ENCODE results near the gene TBL3.

TBL3 gene

DNA sequence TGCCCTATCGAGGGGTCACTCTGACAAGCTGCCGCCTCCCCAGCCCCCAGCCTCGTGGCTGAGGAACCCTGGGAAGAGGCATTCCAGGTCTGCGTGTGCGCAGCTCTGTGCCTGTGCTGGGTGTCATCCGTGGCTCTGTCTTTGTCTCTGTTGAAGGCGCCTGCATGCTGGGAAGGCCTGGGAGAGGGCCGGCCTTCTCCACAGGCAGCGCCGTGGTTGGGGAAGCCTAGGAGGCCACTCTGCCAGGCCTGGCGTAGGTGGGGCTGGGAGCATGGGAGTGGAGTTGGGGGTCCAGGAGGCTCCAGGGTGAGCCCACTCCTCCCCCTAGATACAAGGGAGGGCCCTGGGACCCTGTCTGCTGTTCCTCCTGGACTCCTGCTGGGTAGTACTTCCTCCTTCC lies 58.2 kb downstream of the TBL3 start:
- DNase-seq (ENCODE audit: low read depth): no peak
- H3K4me3 ChIP-seq (replicated peaks; ENCODE audit: low read depth, low read length): no peak overlapping the region
- TF ChIP-seq, protein P1, sequence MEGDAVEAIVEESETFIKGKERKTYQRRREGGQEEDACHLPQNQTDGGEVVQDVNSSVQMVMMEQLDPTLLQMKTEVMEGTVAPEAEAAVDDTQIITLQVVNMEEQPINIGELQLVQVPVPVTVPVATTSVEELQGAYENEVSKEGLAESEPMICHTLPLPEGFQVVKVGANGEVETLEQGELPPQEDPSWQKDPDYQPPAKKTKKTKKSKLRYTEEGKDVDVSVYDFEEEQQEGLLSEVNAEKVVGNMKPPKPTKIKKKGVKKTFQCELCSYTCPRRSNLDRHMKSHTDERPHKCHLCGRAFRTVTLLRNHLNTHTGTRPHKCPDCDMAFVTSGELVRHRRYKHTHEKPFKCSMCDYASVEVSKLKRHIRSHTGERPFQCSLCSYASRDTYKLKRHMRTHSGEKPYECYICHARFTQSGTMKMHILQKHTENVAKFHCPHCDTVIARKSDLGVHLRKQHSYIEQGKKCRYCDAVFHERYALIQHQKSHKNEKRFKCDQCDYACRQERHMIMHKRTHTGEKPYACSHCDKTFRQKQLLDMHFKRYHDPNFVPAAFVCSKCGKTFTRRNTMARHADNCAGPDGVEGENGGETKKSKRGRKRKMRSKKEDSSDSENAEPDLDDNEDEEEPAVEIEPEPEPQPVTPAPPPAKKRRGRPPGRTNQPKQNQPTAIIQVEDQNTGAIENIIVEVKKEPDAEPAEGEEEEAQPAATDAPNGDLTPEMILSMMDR (IDR thresholded peaks at IDR 0.05; ENCODE audit: low read length, missing control alignments): no peak

DNA sequence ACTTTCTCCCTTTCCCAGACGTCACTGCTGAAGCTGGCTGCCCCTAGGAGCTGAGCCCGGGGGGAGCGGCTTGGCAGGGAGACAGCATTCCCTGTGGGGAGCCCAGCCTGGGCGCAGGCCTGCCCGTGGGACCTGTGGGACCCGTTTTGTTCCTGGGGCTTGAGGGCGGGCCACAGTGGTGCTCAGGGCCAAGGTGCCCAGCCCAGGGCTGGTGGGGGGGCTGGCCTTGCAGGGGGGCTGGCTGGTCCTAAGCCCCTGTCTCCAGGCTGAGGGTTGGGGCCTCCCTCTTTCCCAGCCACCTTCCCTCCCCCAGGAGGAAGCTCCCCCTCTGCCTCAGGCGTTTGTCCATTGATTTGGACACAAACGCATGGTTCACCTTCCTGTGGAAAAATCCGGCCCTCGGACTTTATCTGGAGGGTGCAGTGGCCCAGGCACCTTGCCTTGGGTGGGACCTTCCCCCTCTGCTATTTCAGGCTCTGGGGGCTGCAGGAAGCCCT lies 59.3 kb downstream of the TBL3 start:
- no peak for DNase-seq (ENCODE audit: low read depth)
- no peak overlapping the region for H3K4me3 ChIP-seq (replicated peaks; ENCODE audit: low read depth, low read length)
- TF ChIP-seq, protein P1 (IDR thresholded peaks at IDR 0.05; ENCODE audit: low read length, missing control alignments): no peak

All from fibroblast of pulmonary artery (primary cell).